ENCODE data around the gene ADORA2A.

DNA sequence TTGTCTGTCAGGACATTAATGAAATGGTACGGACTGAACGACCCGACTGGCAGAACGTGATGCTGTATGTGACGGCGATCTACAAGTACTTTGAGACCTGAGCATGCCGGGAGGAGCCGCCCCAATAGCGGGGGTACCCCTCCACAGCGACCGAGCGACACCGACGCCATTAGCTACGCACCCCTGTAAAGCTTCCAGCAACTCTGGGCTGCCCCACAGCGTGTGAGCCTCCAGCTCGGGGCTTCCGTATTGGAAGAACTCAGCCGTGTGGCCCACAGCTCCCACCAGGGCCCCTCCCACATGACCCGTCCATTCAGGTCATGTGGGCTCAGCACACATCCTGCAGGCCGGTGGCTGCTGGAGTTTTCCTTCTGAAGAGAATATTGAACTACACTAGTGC lies 12.9 kb upstream of the ADORA2A start:
- TF ChIP-seq, protein P1, sequence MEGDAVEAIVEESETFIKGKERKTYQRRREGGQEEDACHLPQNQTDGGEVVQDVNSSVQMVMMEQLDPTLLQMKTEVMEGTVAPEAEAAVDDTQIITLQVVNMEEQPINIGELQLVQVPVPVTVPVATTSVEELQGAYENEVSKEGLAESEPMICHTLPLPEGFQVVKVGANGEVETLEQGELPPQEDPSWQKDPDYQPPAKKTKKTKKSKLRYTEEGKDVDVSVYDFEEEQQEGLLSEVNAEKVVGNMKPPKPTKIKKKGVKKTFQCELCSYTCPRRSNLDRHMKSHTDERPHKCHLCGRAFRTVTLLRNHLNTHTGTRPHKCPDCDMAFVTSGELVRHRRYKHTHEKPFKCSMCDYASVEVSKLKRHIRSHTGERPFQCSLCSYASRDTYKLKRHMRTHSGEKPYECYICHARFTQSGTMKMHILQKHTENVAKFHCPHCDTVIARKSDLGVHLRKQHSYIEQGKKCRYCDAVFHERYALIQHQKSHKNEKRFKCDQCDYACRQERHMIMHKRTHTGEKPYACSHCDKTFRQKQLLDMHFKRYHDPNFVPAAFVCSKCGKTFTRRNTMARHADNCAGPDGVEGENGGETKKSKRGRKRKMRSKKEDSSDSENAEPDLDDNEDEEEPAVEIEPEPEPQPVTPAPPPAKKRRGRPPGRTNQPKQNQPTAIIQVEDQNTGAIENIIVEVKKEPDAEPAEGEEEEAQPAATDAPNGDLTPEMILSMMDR (IDR thresholded peaks at IDR 0.05; ENCODE audit: low read length) = no peak
- TF ChIP-seq EZH2phosphoT487 (IDR thresholded peaks at IDR 0.05; ENCODE audit: low read length) = no peak

Measured in MM.1S (cell line).